ENCODE results near the gene AAK1. TPM values are rescaled to one million over a fixed set of nuclear protein-coding genes. Genes with fewer than 3 reads are reported as not detected.

AAK1 gene
- total and polyA plus RNA-seq, 2 donors (not counting 3 experiments of a cell fraction or from before 2014, with no cell fraction given), result 31.0 to 127 TPM

- Histone ChIP-seq H3K79me2 (ENCODE audit: control insufficient read depth, insufficient read depth, low read length) (peaks cover 58% of the 10 kb centered on the region), H3K9ac (replicated peaks; ENCODE audit: extremely low read depth, insufficient read depth, low read length) (no peak overlapping the region), H3K27ac (ENCODE audit: insufficient read depth, low read depth, low read length) (no peak overlapping the region), H3K4me2 (ENCODE audit: insufficient read depth, low read length) (no peak overlapping the region), H3K36me3 (ENCODE audit: control insufficient read depth in 2 of 2, extremely low read depth in 1 of 2, insufficient read depth in 2 of 2, low read length in 2 of 2) (peaks cover 0 to 6% of the 10 kb centered on the region in 2 experiments), H3K4me1 (ENCODE audit: control insufficient read depth, extremely low read depth, insufficient read depth, low read length) (peaks cover 3% of the 10 kb centered on the region), H3K9me1 (replicated peaks; ENCODE audit: control insufficient read depth, extremely low read depth, insufficient read depth, low read length) (no peaks in the 10 kb centered on the region), H2AFZ (ENCODE audit: low read depth, low read length) (no peak overlapping the region), H3K4me3 (replicated peaks in 1 of 3; ENCODE audit: insufficient read depth in 1 of 3, low read depth in 1 of 3, low read length in 3 of 3) (no peak overlapping the region), H3K9me3 (replicated peaks; ENCODE audit: control insufficient read depth, insufficient read depth, low read length) (no peaks in the 10 kb centered on the region), H3K27me3 (ENCODE audit: control insufficient read depth in 2 of 2, insufficient read depth in 2 of 2, low read length in 2 of 2) (no peaks in the 10 kb centered on the region), H4K20me1 (replicated peaks; ENCODE audit: control insufficient read depth, extremely low read depth, insufficient read depth, low read length) (peaks cover 11% of the 10 kb centered on the region)
- no peak for DNase-seq (ENCODE audit: low read depth, low spot score)
- CTCF ChIA-PET, result interaction anchor here (0.6 to 7.7 kb wide), 19 partner anchors 7 to 250 kb away, joined by 3 to 78 read pairs (median 10); partner anchors contain the start of genes AAK1 and NFU1
- POLR2A ChIA-PET, result no interaction called here
- intact Hi-C loops (cut with micrococcal nuclease), result no loop called here
- TF ChIP-seq JUN (IDR thresholded peaks at IDR 0.05; ENCODE audit: borderline replicate concordance, insufficient read depth, insufficient read length, low read depth) (no peak), MYC (IDR thresholded peaks at IDR 0.05; ENCODE audit: low read depth, low read length) (no peak), EZH2 (IDR thresholded peaks at IDR 0.05; ENCODE audit: borderline replicate concordance, low read depth, low read length, severe bottlenecking) (no peak), MAX (IDR thresholded peaks at IDR 0.05; ENCODE audit: insufficient read depth, insufficient read length) (no peak), POLR2A (IDR thresholded peaks at IDR 0.05; ENCODE audit: low read depth, low read length) (no peak), GATA2 (IDR thresholded peaks at IDR 0.05; ENCODE audit: insufficient read depth, insufficient read length, low read depth, low read length) (no peak), POLR2AphosphoS5 (IDR thresholded peaks at IDR 0.05; ENCODE audit: insufficient read depth, low read depth, low read length) (no peak), CTCF (IDR thresholded peaks at IDR 0.05; ENCODE audit: extremely low read depth in 1 of 2, insufficient read depth in 1 of 2, low read depth in 1 of 2, low read length in 2 of 2) (no peak), FOS (IDR thresholded peaks at IDR 0.05; ENCODE audit: borderline replicate concordance, insufficient read depth, low read length) (no peak)
- dilution Hi-C loops (cut with MboI; ENCODE audit: extremely low pct_ligation_motif_present, low sequenced_read_pairs), result no loop called here
- no TSS peak for BruUV-seq (replicated peaks)
- FAIRE-seq, result no peak
Observed at GRCh38 chr2:69566669-69567068, 76.9 kb downstream of the AAK1 start.

All from endothelial cell of umbilical vein (primary cell).